ENCODE data around the gene HS2ST1. TPM values are rescaled to one million over a fixed set of nuclear protein-coding genes. Genes with fewer than 3 reads are reported as not detected.

The HS2ST1 gene
- total RNA-seq, 1 donor from 2014 or later: 8.7 TPM

DNA sequence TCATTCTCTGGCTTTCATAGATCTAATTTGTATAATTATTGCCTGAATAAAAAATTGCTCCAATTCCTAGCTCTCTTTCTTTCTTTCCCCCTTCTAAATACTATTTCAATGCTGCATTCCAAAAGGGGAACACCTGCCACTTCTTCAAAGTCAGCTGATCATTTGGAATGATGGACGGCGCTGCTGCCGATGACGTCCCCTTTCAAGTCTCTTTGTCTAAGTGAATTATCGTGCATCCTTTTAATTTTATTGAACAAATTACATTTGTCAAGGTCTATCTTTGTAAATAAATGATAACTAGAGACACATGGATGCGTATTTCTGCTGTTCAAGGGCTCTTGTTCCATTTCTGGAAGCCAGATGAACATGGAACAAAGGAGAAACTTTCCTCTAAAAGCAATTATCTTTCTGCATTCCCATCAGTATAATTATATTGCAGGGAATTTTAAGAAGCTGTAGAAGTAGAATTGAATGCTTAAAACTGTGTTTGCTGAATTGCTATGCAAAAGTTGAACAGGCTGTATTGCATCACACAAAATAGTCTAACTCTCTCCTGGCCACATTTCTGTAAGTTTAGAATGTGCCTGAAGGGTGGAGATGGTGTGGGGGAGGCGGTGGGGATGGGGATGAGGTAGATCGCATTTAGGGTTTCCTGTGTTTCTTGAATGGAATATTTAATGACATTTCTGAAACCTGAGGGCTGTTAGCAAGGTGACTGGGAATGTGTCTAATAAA is 222.3 kb downstream of the HS2ST1 start:
- TF ChIP-seq, protein P1, sequence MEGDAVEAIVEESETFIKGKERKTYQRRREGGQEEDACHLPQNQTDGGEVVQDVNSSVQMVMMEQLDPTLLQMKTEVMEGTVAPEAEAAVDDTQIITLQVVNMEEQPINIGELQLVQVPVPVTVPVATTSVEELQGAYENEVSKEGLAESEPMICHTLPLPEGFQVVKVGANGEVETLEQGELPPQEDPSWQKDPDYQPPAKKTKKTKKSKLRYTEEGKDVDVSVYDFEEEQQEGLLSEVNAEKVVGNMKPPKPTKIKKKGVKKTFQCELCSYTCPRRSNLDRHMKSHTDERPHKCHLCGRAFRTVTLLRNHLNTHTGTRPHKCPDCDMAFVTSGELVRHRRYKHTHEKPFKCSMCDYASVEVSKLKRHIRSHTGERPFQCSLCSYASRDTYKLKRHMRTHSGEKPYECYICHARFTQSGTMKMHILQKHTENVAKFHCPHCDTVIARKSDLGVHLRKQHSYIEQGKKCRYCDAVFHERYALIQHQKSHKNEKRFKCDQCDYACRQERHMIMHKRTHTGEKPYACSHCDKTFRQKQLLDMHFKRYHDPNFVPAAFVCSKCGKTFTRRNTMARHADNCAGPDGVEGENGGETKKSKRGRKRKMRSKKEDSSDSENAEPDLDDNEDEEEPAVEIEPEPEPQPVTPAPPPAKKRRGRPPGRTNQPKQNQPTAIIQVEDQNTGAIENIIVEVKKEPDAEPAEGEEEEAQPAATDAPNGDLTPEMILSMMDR (conservative IDR thresholded peaks at IDR 0.05; ENCODE audit: low read depth, low read length): no peak
- H3K4me3 ChIP-seq (ENCODE audit: low read depth, low read length): no peak overlapping the region
- DNase-seq (ENCODE audit: low read depth): no peak

DNA sequence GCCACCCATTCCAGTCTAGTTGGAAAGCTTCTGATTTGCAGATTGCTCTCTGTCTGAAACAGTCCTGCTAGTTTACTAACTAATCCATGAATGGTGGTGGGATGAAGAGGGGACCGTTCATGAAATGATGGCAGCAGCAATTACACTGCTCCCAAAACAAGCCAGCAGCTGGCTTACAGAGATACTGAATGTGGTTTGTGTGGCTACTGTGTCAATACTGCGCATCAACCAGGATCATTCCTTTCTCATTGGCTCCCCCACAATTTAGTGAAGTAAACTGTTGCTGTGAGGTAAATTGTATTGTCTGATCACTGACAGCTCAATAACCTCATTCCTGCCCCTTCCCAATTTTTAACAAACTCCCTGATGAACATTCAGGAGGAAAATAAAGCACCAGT is 222.9 kb downstream of the HS2ST1 start:
- no peak for DNase-seq (ENCODE audit: low read depth)
- TF ChIP-seq, protein P1 (conservative IDR thresholded peaks at IDR 0.05; ENCODE audit: low read depth, low read length): no peak
- H3K4me3 ChIP-seq (ENCODE audit: low read depth, low read length): no peak overlapping the region

DNA sequence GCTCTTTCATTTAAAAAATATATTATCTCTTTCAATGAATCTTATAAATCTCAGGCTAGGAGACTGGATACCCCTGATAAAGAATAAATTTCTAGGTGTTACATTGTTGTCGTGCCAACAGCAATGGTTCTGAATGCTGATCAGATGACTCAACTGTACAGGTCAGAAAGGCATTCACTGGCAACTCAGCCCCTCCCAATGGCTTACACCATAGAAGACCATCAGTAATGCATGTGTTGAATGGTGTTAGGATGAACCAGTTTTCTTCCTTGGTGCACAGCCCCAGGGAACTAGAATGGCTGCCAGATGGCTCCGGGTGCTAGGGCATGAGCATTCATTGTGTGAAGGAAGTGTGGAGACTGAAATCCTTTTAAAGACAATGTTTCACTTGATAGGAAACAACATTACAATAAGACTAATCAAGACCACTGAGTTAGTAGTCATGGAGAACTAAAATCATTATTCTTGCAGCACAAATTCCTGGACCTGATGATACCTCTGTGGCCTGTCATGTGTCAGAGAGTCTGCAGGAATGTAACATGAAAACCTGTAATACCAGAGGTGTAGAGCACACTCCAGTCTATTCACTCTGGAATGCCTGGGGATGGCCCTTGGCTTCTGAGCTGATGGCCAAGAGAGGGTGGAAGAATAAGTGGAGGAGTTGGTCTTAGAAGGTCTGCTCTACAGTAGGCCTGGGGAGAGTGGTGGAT is 226.6 kb downstream of the HS2ST1 start:
- no peak overlapping the region for H3K4me3 ChIP-seq (ENCODE audit: low read depth, low read length)
- DNase-seq (ENCODE audit: low read depth): peak; percentile 74
- TF ChIP-seq, protein P1 (conservative IDR thresholded peaks at IDR 0.05; ENCODE audit: low read depth, low read length): no peak

DNA sequence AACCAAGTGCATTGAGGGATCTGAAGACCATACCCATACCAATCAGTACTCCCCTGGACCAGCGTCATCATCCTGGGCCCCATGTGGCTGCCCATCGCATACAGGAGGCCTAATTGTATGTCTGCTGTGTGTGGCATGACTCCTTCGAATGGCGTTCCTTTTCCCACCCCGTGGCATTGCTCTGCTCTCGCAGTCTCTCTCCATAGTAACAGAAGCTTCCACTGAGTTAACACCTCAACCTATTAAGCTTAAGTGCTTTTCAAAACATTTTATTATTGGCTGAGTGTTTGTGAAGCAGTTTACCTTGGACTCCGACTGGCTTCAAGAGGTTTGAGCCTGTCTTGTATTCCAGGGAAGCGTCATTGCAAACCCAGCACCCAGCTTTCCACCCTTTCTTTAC is 227.1 kb downstream of the HS2ST1 start:
- H3K4me3 ChIP-seq (ENCODE audit: low read depth, low read length): no peak overlapping the region
- TF ChIP-seq, protein P1 (conservative IDR thresholded peaks at IDR 0.05; ENCODE audit: low read depth, low read length): no peak
- no peak for DNase-seq (ENCODE audit: low read depth)

DNA sequence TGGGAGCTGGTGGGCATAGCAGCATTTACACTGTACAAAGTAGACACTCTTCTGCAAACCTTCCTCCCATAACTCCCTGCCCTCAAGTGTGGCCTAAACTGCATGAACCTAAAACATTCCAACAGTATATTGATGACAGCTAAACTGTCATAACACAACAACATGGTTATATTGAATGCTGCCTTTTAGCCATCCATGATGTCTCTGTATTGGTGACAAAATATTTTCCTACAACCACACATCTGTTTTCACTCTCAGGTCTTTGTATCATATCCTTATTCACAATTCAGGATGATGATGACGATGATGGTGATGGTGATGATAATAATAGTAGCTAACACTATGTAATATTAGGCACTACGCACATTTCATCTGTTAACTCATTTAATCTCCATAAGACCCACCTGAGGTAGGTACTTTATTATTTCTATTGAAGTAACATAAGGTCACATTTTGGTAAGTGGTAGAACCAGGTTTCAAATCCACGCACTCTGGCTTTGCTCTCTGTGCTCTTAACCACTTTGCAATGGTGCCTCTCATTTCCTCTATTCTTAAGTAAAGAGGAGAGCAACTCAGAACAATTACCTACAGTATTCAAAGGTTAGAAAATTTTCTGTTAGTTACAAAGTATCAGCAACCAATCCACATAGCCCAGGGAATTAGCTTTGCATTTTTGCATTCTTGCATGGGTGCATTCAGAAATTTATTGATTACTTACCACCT is 229.1 kb downstream of the HS2ST1 start:
- TF ChIP-seq, protein P1 (conservative IDR thresholded peaks at IDR 0.05; ENCODE audit: low read depth, low read length): no peak

DNA sequence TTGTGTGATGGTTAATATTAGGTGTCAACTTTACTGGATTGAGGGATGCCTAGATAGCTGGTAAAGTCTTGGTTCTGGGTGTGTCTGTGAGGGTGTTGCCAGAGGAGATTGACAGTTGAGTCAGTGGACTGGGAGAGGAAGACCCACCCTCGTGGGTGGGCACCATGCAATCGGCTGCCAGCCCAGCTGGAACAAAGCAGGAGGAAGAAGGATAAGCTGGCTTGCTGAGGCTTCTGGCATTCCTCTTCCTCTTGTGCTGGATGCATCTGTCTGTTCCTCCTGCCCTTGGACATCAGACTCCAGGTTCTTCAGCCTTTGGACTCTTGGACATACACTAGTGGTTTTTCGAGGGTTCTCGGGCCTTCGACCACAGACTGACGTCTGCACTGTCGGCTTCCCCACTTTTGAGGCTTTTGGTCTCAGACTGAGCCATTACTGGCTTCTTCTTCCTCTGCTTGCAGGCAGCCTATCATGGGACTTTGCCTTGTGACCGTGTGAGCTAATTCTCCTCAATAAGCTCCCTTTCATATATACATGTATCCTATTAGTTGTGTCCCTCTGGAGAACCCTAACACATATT is 230.0 kb downstream of the HS2ST1 start:
- TF ChIP-seq, protein P1 (conservative IDR thresholded peaks at IDR 0.05; ENCODE audit: low read depth, low read length): no peak
- DNase-seq (ENCODE audit: low read depth): no peak
- H3K4me3 ChIP-seq (ENCODE audit: low read depth, low read length): no peak overlapping the region

More for the DNA sequence above, 229.1 kb downstream of the HS2ST1 start:
- H3K4me3 ChIP-seq (ENCODE audit: low read depth, low read length): no peak overlapping the region
- no peak for DNase-seq (ENCODE audit: low read depth)

All from epithelial cell of proximal tubule (primary cell).